HG03571 (cell line): ENCODE results near the gene GSTM1.
"Not testable (repeated sequence)": the region's sequence is repeated elsewhere in the genome, so short reads cannot be mapped to it uniquely, and the experiment has no call there.

Experiments
- ATAC-seq: cut with Tn5 transposase; IDR thresholded peaks from one replicate; pipeline ENCODE4 v1.9.1; 2021; ENCODE audit not compliant: unreplicated experiment

The GSTM1 gene

DNA sequence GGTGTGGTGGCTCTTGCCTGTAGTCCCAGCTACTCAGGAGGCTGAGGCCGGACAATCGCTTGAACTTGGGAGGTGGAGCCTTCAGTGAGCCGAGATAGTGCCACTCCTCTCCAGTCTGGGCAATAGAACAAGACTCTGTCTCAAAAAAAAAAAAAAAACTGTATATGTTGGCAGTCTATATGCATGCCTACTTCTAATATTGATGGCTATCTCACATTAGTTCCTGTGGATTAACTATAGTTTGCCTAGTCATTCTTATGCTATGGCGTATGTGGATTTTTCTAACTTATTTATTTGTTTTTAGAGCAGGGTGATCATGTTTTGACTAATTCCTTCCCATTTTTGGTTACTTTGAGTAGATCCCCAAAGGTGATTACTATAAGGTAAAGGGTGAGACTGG lies 9.4 kb downstream of the GSTM1 start:
- no peak for ATAC-seq

DNA sequence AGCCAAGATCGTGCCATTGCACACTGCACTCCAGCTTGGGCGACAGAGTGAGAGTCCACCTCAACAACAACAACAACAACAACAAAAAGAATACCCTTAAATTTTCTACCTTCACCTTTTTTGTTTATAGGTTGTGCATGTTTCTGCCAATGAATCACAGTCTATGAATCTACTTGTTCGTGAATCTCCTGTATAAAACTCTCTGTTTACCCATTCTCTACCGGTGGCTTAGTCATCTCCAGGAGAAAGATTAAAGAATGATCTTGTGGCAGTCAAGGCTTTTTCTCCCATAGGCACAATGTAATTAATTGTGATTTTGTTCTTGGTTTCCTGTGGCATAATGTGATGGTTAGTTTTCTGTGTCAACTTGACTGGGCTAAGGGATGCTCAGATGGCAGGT lies 10.2 kb downstream of the GSTM1 start:
- not testable (repeated sequence) for ATAC-seq

DNA sequence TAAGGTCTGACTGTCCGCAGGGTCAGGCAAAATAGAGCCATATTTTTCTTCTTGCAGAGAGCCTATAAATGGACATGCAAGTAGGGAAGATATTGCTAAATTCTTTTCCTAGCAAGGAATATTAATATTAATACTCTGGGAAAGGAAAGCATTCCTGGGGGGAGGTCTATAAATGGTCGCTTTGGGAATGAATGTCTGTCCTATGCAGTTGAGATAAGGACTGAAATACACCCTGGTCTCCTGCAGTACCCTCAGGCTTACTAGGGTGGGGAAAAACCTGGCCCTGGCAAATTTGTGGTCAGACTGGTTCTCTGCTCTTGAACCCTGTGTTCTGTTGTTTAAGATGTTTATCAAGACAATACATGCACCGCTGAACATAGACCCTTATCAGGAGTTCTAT lies 15.3 kb downstream of the GSTM1 start:
- ATAC-seq: not testable (repeated sequence)

DNA sequence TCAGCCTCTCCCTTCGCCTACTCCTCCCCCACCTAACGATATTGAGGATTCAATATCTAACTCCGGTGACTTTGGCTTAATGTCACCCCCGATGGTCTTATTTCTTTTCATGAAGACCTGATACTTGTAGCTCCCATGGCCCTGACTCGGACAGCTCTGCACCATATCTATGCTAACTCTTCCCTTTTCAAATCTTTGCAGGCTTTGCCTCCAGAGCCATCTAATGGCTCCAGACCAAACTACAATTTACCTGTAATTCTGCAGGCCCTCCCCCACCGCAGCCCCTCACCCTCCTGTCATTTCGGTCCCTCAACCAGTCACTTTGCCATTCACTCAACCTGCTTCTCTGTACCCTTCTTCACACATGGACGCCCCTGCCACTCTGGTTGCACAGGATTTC lies 16.6 kb downstream of the GSTM1 start:
- no peak for ATAC-seq

DNA sequence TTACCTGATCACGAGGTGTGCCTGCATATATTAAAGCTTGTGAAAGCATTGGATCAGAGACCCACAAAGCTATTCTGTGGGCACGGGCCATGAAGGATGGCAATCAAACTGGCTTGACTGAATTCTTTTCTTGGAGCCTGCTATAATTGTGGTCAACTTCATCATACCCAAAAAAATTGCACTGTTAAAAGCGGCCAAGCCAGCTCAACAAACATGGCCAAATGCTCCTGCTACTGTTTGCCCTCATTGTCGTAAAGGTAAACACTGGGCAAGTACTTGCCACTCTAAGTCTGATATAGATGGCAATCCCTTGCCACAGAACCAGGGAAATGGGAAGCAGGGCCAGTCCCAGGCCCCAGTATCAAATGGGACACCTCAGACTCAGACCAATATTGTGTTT lies 17.8 kb downstream of the GSTM1 start:
- ATAC-seq: no peak

DNA sequence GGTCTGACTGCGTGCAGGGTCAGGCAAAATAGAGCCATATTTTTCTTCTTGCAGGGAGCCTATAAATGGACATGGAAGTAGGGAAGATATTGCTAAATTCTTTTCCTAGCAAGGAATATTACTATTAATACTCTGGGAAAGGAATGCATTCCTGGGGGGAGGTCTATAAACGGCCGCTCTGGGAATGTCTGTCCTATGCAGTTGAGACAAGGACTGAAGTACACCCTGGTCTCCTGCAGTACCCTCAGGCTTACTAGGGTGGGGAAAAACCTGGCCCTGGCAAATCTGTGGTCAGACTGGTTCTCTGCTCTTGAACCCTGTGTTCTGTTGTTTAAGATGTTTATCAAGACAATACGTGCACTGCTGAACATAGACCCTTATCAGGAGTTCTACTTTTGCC lies 21.3 kb downstream of the GSTM1 start:
- ATAC-seq: not testable (repeated sequence)

DNA sequence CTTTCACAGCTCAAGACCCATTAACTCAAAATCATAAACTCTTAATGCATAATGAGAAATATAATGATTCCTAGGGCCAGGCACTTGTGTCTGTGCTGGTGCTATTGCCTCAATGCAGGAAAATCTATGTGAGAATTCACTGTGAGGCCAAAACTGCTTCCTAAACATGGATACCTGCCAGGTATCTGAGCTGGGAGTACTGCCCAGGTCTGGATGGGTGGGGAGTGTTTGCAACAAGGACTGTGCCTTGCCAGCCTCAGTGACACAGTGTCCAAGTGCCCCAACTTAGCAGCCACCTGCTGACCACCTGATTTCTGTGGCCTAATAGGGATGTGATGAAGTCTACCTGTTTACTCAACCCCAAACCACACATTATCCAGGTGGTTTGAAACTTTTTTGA lies 22.2 kb downstream of the GSTM1 start:
- not testable (repeated sequence) for ATAC-seq

DNA sequence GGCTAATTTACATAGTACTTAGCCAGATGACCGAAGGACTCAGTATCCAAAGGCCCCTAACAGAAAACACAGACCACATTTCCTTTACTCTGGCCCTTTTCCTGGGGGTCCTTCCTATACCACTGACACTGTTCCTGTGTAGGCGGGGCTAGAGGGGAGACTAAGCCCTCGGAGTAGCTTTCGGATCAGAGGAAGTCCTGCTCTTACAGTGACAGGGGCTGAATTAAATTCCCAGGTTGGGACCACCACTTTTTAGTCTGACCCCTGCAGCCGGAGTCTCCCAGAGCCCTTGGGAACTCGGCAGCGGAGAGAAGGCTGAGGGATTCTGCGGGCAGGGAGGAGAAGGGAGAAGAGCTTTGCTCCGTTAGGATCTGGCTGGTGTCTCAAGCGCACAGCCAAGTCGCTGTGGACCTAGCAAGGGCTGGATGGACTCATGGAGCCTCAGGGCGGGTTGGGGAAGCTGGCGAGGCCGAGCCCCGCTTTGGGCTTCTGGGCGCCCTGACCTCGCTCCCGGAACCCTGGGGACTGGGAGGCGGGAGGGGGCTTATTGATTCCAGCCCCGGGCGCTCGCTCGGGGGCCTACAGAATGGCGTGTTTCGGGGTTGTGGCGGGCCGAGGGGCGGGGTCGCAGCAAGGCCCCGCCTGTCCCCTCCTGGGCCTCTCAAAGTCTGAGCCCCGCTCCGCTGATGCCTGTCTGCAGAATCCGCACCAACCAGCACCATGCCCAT lies 24.1 kb downstream of the GSTM1 start, which contains the start of gene GSTM5:
TSS of gene GSTM5 (plus strand) at position 659 of the 728 bp plus-strand sequence. CDS start at position 721, 62 bp downstream.
- ATAC-seq: not testable (repeated sequence)

DNA sequence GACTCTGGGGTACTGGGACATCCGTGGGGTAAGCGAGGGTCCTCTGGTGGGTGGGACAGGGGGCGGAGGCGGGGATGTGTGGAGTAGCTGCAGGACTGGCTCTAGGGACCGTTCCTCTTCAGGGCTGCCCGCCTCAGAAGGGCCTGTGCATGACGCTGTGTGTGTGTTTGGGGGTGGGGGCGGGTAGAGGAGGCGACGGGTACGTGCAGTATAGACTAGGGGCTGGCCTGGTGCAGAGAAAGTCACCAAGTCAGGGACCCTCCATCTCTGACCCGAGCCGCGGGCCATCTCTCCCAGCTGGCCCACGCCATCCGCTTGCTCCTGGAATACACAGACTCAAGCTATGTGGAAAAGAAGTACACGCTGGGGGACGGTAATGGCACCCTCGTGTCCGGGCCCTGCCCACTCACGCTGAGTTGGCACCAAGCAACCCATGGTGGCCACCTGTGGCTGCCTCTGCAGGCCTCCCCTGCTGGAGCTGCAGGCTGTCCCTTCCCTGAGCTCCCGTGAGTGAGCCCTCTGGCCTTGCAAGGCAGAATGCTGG lies 24.8 kb downstream of the GSTM1 start:
- ATAC-seq: no peak

DNA sequence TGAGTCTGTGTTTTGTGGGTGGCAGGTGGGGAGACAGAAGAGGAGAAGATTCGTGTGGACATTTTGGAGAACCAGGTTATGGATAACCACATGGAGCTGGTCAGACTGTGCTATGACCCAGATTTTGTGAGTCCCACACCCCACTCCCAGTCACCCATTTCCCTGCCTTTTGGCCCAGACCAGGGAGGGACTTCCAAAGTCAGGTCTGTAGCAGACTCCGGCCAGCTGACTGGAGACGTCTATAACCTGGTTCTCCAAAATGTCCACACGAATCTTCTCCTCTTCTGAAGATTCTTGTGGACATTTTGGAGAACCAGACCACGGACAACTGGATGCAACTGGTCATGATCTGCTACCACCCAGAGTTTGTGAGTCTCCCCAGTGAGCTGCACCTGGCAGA lies 26.0 kb downstream of the GSTM1 start:
- ATAC-seq: no peak

DNA sequence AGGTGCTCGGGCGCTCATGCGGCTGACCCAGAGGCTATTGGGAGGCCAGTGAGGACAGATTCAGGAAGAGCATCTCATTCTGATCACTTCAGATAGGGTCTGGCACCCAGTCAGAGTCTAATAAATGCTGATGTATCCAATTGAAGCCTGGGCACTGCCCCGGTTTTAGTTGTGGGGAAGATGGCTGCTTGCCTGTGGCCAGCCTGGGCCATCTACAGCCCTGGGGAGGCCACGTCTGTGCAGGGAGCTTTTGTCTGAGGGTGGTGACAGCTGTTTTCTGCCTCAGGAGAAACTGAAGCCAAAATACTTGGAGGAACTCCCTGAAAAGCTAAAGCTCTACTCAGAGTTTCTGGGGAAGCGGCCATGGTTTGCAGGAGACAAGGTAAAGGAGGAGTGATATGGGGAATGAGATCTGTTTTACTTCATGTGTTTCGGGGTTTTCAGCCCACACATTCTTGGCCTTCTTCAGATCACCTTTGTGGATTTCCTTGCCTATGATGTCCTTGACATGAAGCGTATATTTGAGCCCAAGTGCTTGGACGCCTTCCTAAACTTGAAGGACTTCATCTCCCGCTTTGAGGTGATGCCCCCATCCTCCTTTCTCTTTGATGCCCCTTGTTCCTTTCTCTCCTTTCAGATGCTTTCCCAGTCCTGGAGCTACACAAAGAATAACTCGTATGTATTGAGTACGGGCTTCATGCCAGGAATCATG lies 27.2 kb downstream of the GSTM1 start:
- no peak for ATAC-seq

DNA sequence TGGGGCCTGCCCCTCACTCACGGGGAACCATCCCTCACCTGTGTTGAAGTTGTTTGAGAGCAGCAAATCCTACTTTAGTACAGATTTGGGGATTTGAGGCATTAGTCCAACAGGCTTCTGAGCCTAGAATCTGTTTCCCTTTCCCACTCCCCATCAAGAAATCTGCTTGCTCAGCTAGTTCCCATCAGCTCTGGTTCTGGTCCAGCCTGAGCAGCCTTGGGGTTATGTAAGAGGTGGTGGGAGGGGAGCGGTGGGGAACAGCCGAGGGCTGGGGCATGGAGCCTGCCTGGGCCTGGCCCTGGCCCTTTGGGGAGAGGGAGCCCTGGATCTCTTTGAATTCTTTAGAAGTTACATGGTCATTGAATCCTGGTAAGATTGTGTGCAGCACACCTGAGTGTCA lies 28.5 kb downstream of the GSTM1 start:
- no peak for ATAC-seq

DNA sequence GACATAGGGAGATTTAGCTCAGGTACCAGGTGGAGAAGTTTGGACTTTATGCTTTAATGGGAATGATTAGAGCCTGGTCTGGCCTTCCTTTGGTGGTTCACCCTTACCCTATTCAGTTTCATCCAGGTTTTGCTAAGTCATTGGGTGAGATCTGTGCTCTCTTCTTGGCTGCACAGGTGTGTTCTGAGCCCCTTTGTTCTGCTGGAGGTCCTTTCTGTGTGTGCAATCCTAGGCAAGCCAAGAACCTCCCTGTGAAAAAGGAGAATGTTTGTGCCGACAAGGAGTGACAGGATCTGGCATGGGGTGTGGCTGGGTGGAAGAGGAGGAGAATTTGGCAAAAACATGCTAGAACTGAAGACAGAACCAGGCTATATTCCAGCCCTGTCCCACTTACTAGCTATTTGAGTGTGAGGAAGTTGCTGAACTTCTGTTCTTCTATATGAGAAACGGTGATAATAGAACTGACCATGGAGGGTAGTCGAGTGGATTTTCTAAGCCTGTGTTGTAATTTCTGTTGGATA lies 29.0 kb downstream of the GSTM1 start:
- no peak for ATAC-seq

DNA sequence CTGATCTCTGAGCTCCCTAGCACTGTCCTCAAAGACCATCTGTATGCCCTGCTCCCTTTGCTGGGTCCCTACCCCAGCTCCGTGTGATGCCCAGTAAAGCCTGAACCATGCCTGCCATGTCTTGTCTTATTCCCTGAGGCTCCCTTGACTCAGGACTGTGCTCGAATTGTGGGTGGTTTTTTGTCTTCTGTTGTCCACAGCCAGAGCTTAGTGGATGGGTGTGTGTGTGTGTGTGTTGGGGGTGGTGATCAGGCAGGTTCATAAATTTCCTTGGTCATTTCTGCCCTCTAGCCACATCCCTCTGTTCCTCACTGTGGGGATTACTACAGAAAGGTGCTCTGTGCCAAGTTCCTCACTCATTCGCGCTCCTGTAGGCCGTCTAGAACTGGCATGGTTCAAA lies 30.1 kb downstream of the GSTM1 start:
- ATAC-seq: no peak

DNA sequence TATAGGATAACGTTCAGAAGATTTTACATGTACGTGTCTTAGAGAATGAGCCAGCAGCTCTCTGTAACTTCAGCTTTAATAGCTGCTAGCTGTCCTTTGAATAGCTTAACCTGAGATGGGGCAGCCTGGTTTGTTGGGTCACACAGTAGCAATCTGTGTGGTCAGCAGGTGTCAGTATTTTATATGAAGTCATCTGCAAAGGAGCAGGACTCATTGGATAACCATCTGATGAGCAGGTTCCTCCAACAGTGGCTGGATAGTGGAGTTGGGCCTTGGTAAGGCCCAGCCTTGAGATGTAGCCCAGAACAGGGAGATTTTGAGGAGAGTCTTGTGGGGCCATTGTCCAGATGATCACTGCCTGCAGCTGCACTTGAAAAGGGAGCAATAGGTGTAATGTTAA lies 30.9 kb downstream of the GSTM1 start:
- ATAC-seq: no peak

DNA sequence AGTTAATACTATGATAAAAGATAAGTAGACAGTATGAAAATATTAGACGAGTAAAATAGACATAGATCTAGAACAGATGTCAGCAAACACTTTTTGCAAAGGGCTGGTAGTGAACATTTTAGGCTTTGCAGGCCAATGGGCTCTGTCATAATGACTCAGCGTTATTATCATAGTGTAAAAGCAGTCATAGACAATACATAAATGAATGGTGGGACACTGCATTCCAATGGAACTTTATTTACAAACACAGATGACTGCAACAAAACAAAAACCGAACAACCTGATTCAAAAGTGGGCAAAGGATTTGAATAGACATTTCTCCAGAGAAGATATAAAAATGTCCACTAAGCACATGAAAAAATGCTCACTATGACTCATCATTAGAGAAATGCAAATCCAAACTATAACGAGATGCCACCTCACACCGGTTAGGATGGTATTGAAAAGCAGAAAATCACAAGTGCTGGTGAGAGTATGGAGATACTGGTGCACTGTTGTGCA lies 31.8 kb downstream of the GSTM1 start:
- no peak for ATAC-seq

DNA sequence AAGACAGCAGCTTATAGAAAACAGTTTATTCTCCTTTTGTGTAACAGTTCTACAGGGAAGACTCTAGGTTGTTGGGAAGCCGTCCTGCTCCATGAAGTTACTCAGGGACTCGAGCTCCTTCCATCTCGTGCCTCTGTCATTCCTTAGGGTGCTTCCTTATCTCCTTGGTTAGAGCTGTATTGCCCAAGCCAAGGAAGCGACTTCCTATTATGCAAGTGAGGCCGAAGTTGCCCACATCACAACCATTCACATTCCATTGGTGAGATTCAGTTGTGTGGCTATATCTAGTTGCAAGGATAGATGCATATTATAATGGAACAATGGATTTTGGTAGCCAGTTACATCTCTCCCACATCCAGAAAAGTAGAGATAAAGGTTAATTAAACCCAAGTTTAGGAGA lies 33.4 kb downstream of the GSTM1 start:
- ATAC-seq: no peak

DNA sequence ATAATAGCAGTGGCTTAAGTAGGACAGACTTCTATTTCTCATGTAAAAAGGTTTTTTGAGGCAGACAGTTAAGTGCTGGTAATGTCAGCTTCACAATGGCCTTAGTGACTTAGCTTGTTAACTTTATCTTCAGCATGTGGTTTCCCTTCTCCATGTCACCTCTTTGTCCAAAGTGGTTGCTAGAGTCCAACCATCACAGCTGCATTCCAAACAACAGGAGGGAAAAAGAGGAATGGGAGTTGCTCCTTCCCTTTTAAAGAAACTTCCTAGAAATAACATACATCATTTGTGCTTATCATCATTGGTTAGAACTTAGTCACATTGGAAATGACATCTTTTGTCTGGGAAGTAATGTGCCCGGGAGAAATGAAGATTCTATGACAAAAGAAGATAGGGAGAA lies 34.4 kb downstream of the GSTM1 start:
- ATAC-seq: no peak

DNA sequence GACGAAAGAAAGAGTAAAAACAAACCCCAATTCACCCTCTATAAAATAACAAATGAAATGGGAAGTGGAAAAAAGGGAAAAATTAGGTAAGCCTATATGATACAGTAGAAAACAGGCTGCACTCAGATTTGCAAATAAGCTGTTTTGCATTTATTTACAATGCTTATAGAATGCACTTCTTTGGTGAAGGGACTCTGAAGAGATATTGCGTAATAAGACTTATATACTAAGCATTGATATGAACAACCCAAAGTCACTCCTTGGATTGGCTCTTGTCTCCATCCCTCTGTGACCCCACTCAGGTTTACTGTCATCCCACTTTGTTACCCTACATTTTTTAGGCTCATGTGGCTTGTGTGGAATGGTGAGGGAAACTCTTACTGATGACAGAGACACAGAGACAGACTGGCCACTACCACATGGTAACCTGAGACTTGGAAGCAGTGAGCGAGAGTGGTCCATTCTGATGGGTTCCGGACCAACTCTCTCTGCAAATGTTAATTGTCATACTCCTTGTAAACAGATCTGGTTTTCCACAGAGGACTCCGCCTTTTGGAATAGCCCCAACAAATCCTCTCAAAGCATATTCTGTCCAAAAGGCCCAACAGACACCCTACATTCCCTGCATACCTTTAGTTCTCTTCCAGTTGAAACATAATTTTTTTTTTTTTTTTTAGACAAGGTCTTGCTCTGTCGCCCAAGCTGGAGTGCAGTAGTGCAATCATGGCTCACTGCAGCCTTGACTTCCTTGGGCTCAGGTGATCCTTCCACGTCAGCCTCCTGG lies 35.5 kb downstream of the GSTM1 start:
- ATAC-seq: no peak

DNA sequence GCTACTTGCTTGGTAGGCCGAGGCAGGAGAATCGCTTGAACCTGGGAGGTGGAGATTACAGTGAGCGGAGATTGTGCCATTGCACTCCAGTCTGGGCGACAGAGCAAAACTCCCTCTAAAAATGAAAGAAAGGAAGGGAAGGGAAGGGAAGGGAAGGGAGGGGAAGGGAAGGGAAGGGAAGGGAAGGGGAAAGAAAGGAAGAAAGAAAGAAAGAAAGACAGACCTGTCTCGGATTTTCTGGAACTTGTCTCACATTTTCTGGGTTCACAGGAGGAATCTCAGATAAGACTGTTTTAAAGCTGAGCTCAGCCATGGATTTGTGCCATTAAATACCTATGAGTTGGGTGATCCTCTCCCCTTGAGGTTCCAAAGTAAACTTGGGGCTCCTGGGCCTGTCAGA lies 37.3 kb downstream of the GSTM1 start:
- ATAC-seq: no peak

DNA sequence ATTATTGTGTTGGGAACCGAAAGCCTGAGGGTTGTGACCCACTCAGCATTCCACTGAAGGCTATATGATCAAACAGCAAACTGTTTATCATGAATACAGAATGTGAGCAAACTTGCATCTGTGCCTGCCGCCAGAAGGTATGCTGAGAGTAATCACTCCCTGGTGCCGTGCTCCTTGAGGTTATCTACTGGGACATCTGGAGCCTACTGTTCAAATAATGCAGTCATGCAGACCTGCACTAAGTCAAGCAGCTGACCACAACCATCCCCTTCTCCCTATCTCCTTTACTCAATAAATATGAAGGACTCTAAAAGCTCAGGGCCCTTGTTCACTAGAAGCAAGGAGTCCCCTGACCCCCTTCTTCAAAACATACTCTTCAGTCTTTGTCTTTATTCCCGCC lies 37.9 kb downstream of the GSTM1 start:
- no peak for ATAC-seq
